Endodermal cell (in vitro differentiated cells): Measurements from ENCODE around the gene CMIP. TPM values are rescaled to one million over a fixed set of nuclear protein-coding genes. Genes with fewer than 3 reads are reported as not detected.
"Not testable (repeated sequence)": the region's sequence is repeated elsewhere in the genome, so short reads cannot be mapped to it uniquely, and the experiment has no call there.

ENCODE experiments used
- DNase-seq: peaks from one replicate; pipeline ENCODE4 v3.0.0-alpha.2; 2017
- H3K27ac ChIP-seq: 2 replicates; pipeline ENCODE4 v1.5.1; 2013; ENCODE audit warnings: mild to moderate bottlenecking, low read depth, low read length, moderate library complexity
- H3K27me3 ChIP-seq: 2 replicates; pipeline ENCODE4 v1.6.1; 2013; ENCODE audit warnings: mild to moderate bottlenecking, low read length, moderate library complexity; ENCODE audit not compliant: insufficient read depth, control insufficient read depth, poor library complexity, severe bottlenecking
- H3K36me3 ChIP-seq: 2 replicates; pipeline ENCODE4 v1.7.0; 2013; ENCODE audit warnings: mild to moderate bottlenecking, low read length, moderate library complexity; ENCODE audit not compliant: control insufficient read depth, insufficient read depth
- H3K4me1 ChIP-seq: one replicate; pipeline ENCODE4 v1.7.0; 2013; ENCODE audit warnings: low read length; ENCODE audit not compliant: control insufficient read depth, insufficient read depth
- H3K4me3 ChIP-seq: 2 replicates; pipeline ENCODE4 v1.5.1; 2013; ENCODE audit warnings: mild to moderate bottlenecking, low read length, moderate library complexity
- H3K9ac ChIP-seq: 2 replicates; pipeline ENCODE4 v1.6.1; 2013; ENCODE audit warnings: mild to moderate bottlenecking, low read length, moderate library complexity; ENCODE audit not compliant: poor library complexity, severe bottlenecking; ENCODE audit errors: extremely low read depth
- H3K9me3 ChIP-seq: 2 replicates; pipeline ENCODE4 v1.6.1; 2013; ENCODE audit warnings: mild to moderate bottlenecking, low read length, moderate library complexity; ENCODE audit not compliant: control insufficient read depth
- H3K27ac Mint-ChIP-seq: 2 replicates; pipeline ENCODE4 v1.8.0; 2020; ENCODE audit warnings: mixed read lengths
- H3K27me3 Mint-ChIP-seq: 2 replicates; pipeline ENCODE4 v1.8.0; 2021; ENCODE audit warnings: mild to moderate bottlenecking, mixed read lengths; ENCODE audit not compliant: insufficient read depth
- H3K36me3 Mint-ChIP-seq: 2 replicates; pipeline ENCODE4 v1.8.0; 2020; ENCODE audit warnings: low read depth, mixed read lengths
- H3K4me1 Mint-ChIP-seq: 2 replicates; pipeline ENCODE4 v1.8.0; 2020; ENCODE audit warnings: mixed read lengths
- H3K4me3 Mint-ChIP-seq: 2 replicates; pipeline ENCODE4 v1.8.0; 2020; ENCODE audit warnings: mild to moderate bottlenecking, moderate library complexity, mixed read lengths
- H3K9me3 Mint-ChIP-seq: 2 replicates; pipeline ENCODE4 v1.8.0; 2020; ENCODE audit warnings: mild to moderate bottlenecking, mixed read lengths
- CTCF ChIP-seq: fragments of 200-600 bp; sonication (generic); conservative IDR thresholded peaks from 2 replicates; pipeline ENCODE4 v1.5.0; 2021; ENCODE audit warnings: antibody characterized with exemption, mild to moderate bottlenecking
- WGBS, 2 experiments: methylation state at CpG; one replicate each; pipeline versions ENCODE4 v1.1.5 to v1.1.7; 2013; ENCODE audit warnings: missing lambda C conversion rate in 2 of 2, mixed read lengths in 1 of 2; ENCODE audit not compliant: insufficient coverage in 1 of 2, insufficient read length in 1 of 2; 5-methylcytosine and 5-hydroxymethylcytosine counted together
- total RNA-seq, 2 donors: library from RNA; stranded (reverse); fragmentation: NEBNext Ultra II Directional in 1 of 2; extraction: Animal tissue kit (Norgen Biotek cat#: 25700) in 1 of 2; gene quantifications; 2 replicates in 1 of 2; 3 replicates in 1 of 2; pipeline ENCODE4 v1.2.1, GENCODE V29; 2021

The CMIP gene
- total RNA-seq, 2 donors from 2014 or later, result 64.0 to 64.7 TPM

- WGBS, 2 experiments, result 14% methylated on average over 4 of the region's 5 CpGs; no CpG with 5 or more reads in 1 of the 2 experiments
- no peak overlapping the region for H3K4me3 ChIP-seq
- H3K36me3 Mint-ChIP-seq, result no peaks in the 10 kb centered on the region
Measured at GRCh38 chr16:81403208-81403600, 41.4 kb upstream of the CMIP start.

GRCh38 chr16:81403601-81404391 lies 40.8 kb upstream of the CMIP start:
- Mint-ChIP-seq H3K27ac (no peak overlapping the region), H3K4me1 (no peaks in the 10 kb centered on the region), H3K4me3 (peak overlapping the region; percentile 29), H3K36me3 (no peaks in the 10 kb centered on the region), H3K27me3 (peaks cover 24% of the 10 kb centered on the region), H3K9me3 (peaks cover 4% of the 10 kb centered on the region)
- peak; percentile 99 for TF ChIP-seq CTCF
- DNase-seq, result peak; percentile 98
- H3K4me3 ChIP-seq, result no peak overlapping the region
- H3K4me1 ChIP-seq, result no peaks in the 10 kb centered on the region
- H3K9me3 ChIP-seq, result no peaks in the 10 kb centered on the region
- 37 to 69% methylated on average over 7 to 37 of the region's 37 CpGs for WGBS, 2 experiments
- H3K27me3 ChIP-seq, result peaks cover 9% of the 10 kb centered on the region
- H3K36me3 ChIP-seq, result no peaks in the 10 kb centered on the region
- no peak overlapping the region for H3K27ac ChIP-seq
- no peak overlapping the region for H3K9ac ChIP-seq

More at GRCh38 chr16:81403208-81403600, 41.4 kb upstream of the CMIP start:
- peaks cover 26% of the 10 kb centered on the region for H3K27me3 Mint-ChIP-seq
- Histone ChIP-seq H3K9me3 (no peaks in the 10 kb centered on the region), H3K36me3 (no peaks in the 10 kb centered on the region), H3K27me3 (peaks cover 9% of the 10 kb centered on the region), H3K9ac (no peak overlapping the region), H3K27ac (no peak overlapping the region), H3K4me1 (no peaks in the 10 kb centered on the region)
- no peak for TF ChIP-seq CTCF
- H3K27ac Mint-ChIP-seq, result no peak overlapping the region
- no peak overlapping the region for H3K4me3 Mint-ChIP-seq
- peaks cover 4% of the 10 kb centered on the region for H3K9me3 Mint-ChIP-seq
- H3K4me1 Mint-ChIP-seq, result no peaks in the 10 kb centered on the region
- no peak for DNase-seq

- H3K27ac ChIP-seq, H3K9me3 Mint-ChIP-seq, DNase-seq, H3K4me1 ChIP-seq, H3K27me3 ChIP-seq, H3K4me3 ChIP-seq, H3K36me3 ChIP-seq, H3K4me1 Mint-ChIP-seq, H3K9me3 ChIP-seq, H3K36me3 Mint-ChIP-seq, H3K27ac Mint-ChIP-seq, H3K4me3 Mint-ChIP-seq, H3K9ac ChIP-seq: not testable (repeated sequence)
- H3K27me3 Mint-ChIP-seq, result peaks cover 23% of the 10 kb centered on the region
- 96% methylated on average over 2 of the region's 2 CpGs; no CpG with 5 or more reads in 1 of the 2 experiments for WGBS, 2 experiments
Measured at GRCh38 chr16:81405002-81405401, 39.6 kb upstream of the CMIP start.
